HS-5 (cell line): ENCODE data around the gene FIG4.
"Not testable (repeated sequence)": the region's sequence is repeated elsewhere in the genome, so short reads cannot be mapped to it uniquely, and the experiment has no call there.

Source experiments
- DNase-seq: peaks from one replicate; pipeline ENCODE4 v3.0.0-alpha.2; 2012; ENCODE audit warnings: low read depth

FIG4 gene

GRCh38 chr6:109690737-109691621, at the start of gene FIG4, which contains the start of gene AK9:
Gene FIG4 (plus strand): TSS chr6:109691296. CDS start chr6:109691436, 140 bp downstream.
Gene AK9 (minus strand): TSS chr6:109691202. CDS start chr6:109675745, 15,457 bp downstream.
- DNase-seq: peak; percentile 73

- no peak for DNase-seq
These were observed 47.0 kb upstream of the FIG4 start for GRCh38 chr6:109644131-109644530.

- DNase-seq: no peak
These were observed 37.8 kb upstream of the FIG4 start for GRCh38 chr6:109653264-109653663.

GRCh38 chr6:109655761-109656262, 35.3 kb upstream of the FIG4 start:
- no peak for DNase-seq

- DNase-seq: no peak
These were observed 30.4 kb upstream of the FIG4 start for GRCh38 chr6:109660526-109661320.

GRCh38 chr6:109662192-109662591, 28.9 kb upstream of the FIG4 start:
- DNase-seq: no peak

GRCh38 chr6:109669811-109670210, 21.3 kb upstream of the FIG4 start:
- DNase-seq: no peak

- DNase-seq: peak; percentile 43
These were observed 19.4 kb upstream of the FIG4 start for GRCh38 chr6:109671733-109672132.

- no peak for DNase-seq
These were observed 18.9 kb upstream of the FIG4 start for GRCh38 chr6:109672175-109672574.

GRCh38 chr6:109672839-109673238, 18.3 kb upstream of the FIG4 start:
- no peak for DNase-seq

GRCh38 chr6:109676724-109677123, 14.4 kb upstream of the FIG4 start:
- DNase-seq: no peak

GRCh38 chr6:109678240-109678639, 12.9 kb upstream of the FIG4 start:
- no peak for DNase-seq

- DNase-seq: not testable (repeated sequence)
These were observed 12.2 kb upstream of the FIG4 start for GRCh38 chr6:109678661-109679505.

- no peak for DNase-seq
These were observed 4.4 kb upstream of the FIG4 start for GRCh38 chr6:109686566-109687265.

GRCh38 chr6:109687271-109687761, 3.8 kb upstream of the FIG4 start:
- peak; percentile 88 for DNase-seq

GRCh38 chr6:109690373-109690736, 741 bp upstream of the FIG4 start:
- DNase-seq: no peak

- DNase-seq: no peak
These were observed 2.0 kb downstream of the FIG4 start for GRCh38 chr6:109693111-109693510.

GRCh38 chr6:109695468-109695867, 4.4 kb downstream of the FIG4 start:
- no peak for DNase-seq

GRCh38 chr6:109696355-109696754, 5.3 kb downstream of the FIG4 start:
- DNase-seq: no peak

- no peak for DNase-seq
These were observed 10.1 kb downstream of the FIG4 start for GRCh38 chr6:109701221-109701620.

GRCh38 chr6:109701774-109702173, 10.7 kb downstream of the FIG4 start:
- DNase-seq: no peak
